ENCODE measurements around the gene TARP.
"Not testable (repeated sequence)": the region's sequence is repeated elsewhere in the genome, so short reads cannot be mapped to it uniquely, and the experiment has no call there.

The TARP gene

GRCh38 chr7:38299275-38299931 lies 26.0 kb upstream of the TARP start:
- DNase-seq (ENCODE audit: low read depth) = no peak

DNA sequence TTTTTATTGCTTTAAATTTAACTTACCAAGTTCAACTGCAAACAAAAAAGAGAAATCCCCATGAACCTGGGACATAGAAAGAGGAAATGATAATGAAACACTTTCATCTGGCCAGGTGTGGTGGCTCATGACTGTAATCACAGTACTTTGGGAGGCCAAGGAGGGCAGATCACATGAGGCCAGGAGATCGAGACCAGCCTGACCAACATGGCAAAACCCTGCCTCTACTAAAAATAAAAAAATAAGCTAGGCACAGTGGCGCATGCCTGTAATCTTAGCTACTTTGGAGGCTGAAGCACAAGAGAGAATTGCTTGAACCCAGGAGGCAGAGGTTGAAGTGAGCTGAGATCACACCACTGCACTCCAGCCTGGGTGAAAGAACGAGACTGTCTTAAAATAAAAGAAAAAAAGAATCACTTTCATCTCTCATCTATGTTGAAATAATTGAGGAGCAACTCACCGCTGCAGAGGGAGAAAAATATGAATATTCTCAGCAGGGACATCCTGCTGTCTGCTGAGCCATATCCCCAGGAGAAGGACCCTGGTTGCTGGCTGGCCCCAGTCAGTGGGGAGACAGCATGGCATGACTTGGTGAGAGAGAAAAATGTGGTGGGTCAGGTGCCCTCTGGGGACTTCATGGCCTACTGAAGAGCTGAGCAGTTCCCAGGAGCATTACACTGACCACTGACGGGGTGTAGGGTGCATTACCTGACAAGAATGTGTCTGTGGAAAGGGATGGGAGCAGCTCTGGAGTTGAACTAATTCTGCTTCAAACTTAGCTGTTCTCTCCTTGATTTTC lies 22.8 kb upstream of the TARP start:
- no peak for DNase-seq (ENCODE audit: low read depth)

DNA sequence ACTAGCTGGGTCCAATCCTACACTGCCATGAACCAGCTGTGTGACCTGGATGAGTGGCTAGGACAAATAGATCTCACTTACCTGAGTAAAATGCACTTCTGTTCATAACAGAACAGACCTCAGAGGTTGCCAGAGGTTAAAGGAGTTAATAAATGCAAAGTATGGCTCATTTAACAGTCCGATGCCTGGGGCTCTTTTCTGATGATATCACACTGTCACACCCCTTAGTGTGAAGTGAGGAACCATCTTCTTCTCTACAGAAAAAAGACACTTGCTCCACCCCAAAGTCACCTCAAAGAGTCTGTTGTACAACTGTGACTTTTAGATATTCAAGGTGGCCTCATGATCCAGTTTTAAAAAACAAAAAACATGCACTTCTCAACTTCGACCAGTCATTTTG lies 21.5 kb upstream of the TARP start:
- DNase-seq (ENCODE audit: low read depth) = no peak

DNA sequence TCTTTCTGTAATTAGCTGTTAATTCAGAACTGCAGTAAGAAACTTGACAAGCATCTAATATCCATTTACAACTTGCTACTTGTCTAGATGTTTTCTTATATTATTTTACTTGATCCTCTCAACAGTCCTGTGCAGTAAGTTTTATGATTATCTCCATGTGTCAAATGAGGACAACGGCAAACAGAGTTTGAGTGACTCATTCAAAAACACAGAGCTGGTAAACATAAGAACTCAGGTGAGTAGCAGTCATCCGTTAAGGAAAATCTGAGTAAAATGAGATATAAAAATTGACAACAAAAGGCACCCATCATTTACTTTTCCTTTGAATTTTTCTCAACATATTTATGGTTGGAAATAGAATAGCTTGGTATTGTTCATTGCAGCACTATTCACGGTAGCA lies 19.0 kb upstream of the TARP start:
- DNase-seq (ENCODE audit: low read depth) = no peak

GRCh38 chr7:38291650-38292049 lies 18.2 kb upstream of the TARP start:
- no peak for DNase-seq (ENCODE audit: low read depth)

- no peak for DNase-seq (ENCODE audit: low read depth)
Observed at GRCh38 chr7:38291117-38291647, 17.7 kb upstream of the TARP start.

- DNase-seq (ENCODE audit: low read depth) = no peak
Observed at GRCh38 chr7:38284553-38284952, 11.1 kb upstream of the TARP start.

DNA sequence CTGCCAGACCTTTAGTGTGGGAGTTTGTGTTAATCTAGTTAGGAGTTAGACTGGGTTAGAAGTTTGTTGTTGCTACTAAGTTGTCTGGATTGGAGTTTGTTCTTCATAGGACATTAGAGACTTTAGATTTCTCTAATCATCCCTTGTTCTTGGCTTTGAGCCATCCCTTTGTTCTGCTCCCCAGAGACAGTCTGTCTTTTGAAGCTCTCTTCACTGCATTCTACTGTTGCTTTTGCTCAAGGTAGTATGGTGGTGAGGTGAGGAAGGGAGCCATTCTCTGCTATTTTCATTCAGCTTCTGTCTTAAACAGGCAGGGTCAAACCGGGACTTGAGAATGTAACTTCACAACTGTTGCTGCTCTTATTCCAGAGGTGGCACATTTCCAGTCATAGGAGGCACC lies 10.4 kb upstream of the TARP start:
- no peak for DNase-seq (ENCODE audit: low read depth)

DNA sequence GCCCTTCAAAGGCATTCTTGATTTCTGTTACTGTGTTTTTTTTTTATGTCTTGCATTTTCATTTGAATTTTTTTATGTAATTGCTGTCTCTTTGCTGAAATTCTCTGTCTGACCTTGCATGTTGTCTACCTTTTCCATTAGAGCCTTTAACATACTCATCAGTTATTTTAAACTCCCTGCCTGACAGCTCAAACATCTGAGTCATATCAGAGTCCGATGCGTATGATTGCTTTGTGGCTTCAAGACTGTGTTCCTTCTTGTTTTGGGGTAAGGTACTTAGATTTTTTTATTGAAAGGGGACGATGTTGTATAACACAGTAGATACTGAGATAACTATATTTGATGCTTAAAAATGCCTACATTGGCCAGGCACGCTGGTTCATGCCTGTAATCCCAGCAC lies 9.7 kb upstream of the TARP start:
- no peak for DNase-seq (ENCODE audit: low read depth)

GRCh38 chr7:38282081-38282480 lies 8.6 kb upstream of the TARP start:
- no peak for DNase-seq (ENCODE audit: low read depth)

DNA sequence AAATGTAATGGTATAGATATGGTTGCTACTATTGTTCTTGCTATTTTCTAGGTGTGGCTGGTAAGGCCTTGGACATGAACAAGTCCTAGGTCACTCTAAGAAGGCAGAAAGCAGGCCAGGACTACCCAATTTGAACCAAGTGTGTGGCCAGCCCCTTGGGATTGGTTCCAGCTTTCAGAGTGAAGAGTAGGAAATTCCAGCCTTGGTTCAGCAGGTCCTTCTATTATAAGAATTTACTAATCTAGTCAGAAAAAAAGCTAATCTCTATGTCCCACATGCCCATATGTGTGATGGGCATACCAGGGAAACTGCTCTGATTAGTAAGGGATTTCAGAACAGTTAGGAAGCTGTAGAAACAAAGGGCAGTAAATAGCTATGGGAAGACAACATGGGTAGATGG lies 7.8 kb upstream of the TARP start:
- DNase-seq (ENCODE audit: low read depth) = no peak

- no peak for DNase-seq (ENCODE audit: low read depth)
Observed at GRCh38 chr7:38280707-38281106, 7.3 kb upstream of the TARP start.

DNA sequence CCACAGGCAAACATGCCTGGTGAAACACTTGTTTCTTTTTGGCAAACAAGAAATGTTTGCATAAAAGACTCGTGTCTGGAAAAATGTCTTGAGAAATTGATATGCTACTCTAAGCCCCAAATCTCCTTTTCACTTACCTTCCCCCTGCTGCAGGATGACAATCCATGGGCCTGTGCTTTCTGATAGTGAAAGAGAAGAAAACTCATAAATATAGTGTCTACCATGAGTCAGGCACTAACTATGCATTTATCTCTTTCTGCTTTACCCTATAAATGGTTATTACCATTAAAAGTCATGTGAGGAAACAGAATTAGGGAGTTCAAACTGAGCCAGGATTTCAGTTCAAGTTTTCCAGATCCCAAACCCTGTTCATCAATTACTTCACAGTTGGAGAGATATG lies 6.6 kb upstream of the TARP start:
- no peak for DNase-seq (ENCODE audit: low read depth)

DNA sequence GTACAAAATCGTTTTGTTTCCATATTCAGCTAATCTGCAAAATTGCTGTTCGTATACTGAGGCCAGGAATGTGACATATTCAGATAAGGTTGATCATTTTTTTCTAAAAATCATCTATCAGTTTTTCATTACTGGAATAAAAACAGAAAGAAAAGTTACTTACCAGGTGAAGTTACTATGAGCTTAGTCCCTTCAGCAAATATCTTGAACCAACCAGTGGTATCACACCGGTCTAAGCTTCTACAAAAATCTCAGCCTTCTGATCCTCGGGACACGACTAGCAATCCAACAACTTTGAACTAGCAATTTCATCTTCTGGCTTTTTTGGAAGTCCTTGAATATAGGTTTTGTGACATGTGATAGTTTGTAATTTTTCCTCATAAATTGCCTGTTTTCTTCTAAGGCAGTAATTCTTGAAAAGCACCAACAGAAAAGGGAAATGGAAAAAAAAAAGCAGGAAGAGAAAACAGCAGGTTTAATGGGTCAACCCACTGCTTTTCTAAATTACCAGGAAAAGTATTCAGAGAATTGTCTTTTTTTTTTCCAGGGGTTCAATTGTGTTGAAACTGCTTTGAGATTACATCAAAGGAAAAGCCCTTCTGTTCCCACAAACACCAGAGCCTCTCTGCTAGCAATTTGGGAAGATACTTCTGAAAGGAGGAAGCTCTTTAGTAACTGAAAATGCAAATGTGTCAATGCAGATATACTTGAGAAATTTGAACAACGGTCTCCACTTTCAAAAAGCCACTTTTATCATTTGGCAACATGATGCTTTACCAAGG lies 2.9 kb upstream of the TARP start:
- DNase-seq (ENCODE audit: low read depth) = no peak

GRCh38 chr7:38274927-38275620 lies 1.6 kb upstream of the TARP start:
- no peak for DNase-seq (ENCODE audit: low read depth)

- no peak for DNase-seq (ENCODE audit: low read depth)
Observed at GRCh38 chr7:38274486-38274885, 1.1 kb upstream of the TARP start.

- DNase-seq (ENCODE audit: low read depth) = not testable (repeated sequence)
Observed at GRCh38 chr7:38270405-38270804, 3.0 kb downstream of the TARP start.

- not testable (repeated sequence) for DNase-seq (ENCODE audit: low read depth)
Observed at GRCh38 chr7:38269704-38270346, 3.6 kb downstream of the TARP start.

- not testable (repeated sequence) for DNase-seq (ENCODE audit: low read depth)
Observed at GRCh38 chr7:38265958-38266357, 7.5 kb downstream of the TARP start.

DNA sequence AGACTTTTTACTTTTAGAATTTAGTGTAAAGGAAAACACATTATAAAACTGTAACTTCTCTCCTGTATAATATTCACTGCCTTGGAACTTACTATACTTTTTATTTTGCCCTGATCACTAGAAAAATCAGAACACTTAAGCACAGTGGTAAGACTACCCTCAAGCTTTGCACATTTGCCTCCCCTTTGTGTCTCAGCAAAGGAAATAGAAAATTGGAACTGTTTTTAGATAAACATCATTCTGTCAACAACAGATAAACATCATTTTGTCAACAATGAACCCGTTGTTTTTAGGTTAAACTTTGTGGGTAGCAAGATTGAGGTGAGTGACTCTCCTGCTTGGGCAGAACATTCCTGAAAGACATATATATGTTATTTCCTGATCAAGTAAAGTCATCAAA lies 8.8 kb downstream of the TARP start:
- not testable (repeated sequence) for DNase-seq (ENCODE audit: low read depth)

- DNase-seq (ENCODE audit: low read depth) = not testable (repeated sequence)
Observed at GRCh38 chr7:38263274-38263673, 10.2 kb downstream of the TARP start.

- DNase-seq (ENCODE audit: low read depth) = no peak
Observed at GRCh38 chr7:38262545-38262944, 10.9 kb downstream of the TARP start.

Data from stimulated activated CD8-positive, alpha-beta memory T cell treated with anti-CD3 and anti-CD28 coated beads, Interleukin-15, amount 100 ng/mL, for 1 hour (primary cell).